PFSK-1 (cell line): ENCODE data around the gene MAML2.

ENCODE experiments used
- POLR2AphosphoS5 ChIP-seq: IDR thresholded peaks from 2 replicates; pipeline ENCODE4 v1.6.1; 2012; ENCODE audit warnings: low read depth, mild to moderate bottlenecking, control low read depth, low read length, moderate library complexity
- REST ChIP-seq, 2 experiments: IDR thresholded peaks; 2 replicates each; pipeline versions ENCODE4 v1.6.1 to v1.8.0; 2011 to 2012; ENCODE audit warnings: low read depth in 2 of 2, low read length in 2 of 2, control low read depth in 1 of 2, inconsistent platforms in 1 of 2, mild to moderate bottlenecking in 1 of 2, moderate library complexity in 1 of 2; ENCODE audit not compliant: insufficient read depth in 1 of 2

- TF ChIP-seq POLR2AphosphoS5 (no peak), REST (IDR thresholded peaks at IDR 0.05; ENCODE audit: insufficient read depth in 1 of 2, low read depth in 2 of 2, low read length in 2 of 2) (no peak)
Measured at GRCh38 chr11:96063886-96064285, 279.1 kb downstream of the MAML2 start.
